Parathyroid adenoma (tissue), 2 donors: ENCODE measurements around the gene TMEM182.
A peak's percentile ranks its signal among the peaks of the same experiment; 100 is the strongest.

ENCODE experiments used
- H2AFZ ChIP-seq: fragments of 300-600 bp; sonication (generic); one replicate; pipeline ENCODE4 v1.7.0; 2017; ENCODE audit warnings: antibody characterized with exemption, mild to moderate bottlenecking
- H3K27ac ChIP-seq: fragments of 300-600 bp; sonication (generic); one replicate; pipeline ENCODE4 v1.7.0; 2017
- H3K27me3 ChIP-seq: fragments of 300-600 bp; sonication (generic); one replicate; pipeline ENCODE4 v1.7.0; 2017; ENCODE audit warnings: low read length; ENCODE audit not compliant: control insufficient read depth, insufficient read depth
- H3K36me3 ChIP-seq: fragments of 300-600 bp; sonication (generic); one replicate; pipeline ENCODE4 v1.7.0; 2017; ENCODE audit warnings: low read length; ENCODE audit not compliant: control insufficient read depth, insufficient read depth
- H3K4me1 ChIP-seq: fragments of 300-600 bp; sonication (generic); one replicate; pipeline ENCODE4 v1.7.0; 2017; ENCODE audit warnings: control low read depth
- H3K4me2 ChIP-seq: fragments of 300-600 bp; sonication (generic); one replicate; pipeline ENCODE4 v1.7.0; 2017; ENCODE audit warnings: low read length
- H3K4me3 ChIP-seq: fragments of 300-600 bp; sonication (generic); one replicate; pipeline ENCODE4 v1.7.0; 2017; ENCODE audit warnings: low read depth, low read length
- H3K79me2 ChIP-seq: fragments of 300-600 bp; sonication (generic); one replicate; pipeline ENCODE4 v1.7.0; 2017; ENCODE audit warnings: control low read depth
- H3K9ac ChIP-seq: fragments of 300-600 bp; sonication (generic); one replicate; pipeline ENCODE4 v1.7.0; 2017; ENCODE audit warnings: mild to moderate bottlenecking
- H3K9me3 ChIP-seq: fragments of 300-600 bp; sonication (generic); one replicate; pipeline ENCODE4 v1.7.0; 2017; ENCODE audit warnings: low read length; ENCODE audit not compliant: control insufficient read depth
- CTCF ChIP-seq: fragments of 300-600 bp; sonication (generic); IDR thresholded peaks from one replicate; pipeline ENCODE4 v1.7.0; 2017; ENCODE audit warnings: antibody characterized with exemption, mild to moderate bottlenecking
- donor health status: primary hyperparathyroidism.

The TMEM182 gene

GRCh38 chr2:102806250-102806837 is 44.5 kb downstream of the TMEM182 start:
- TF ChIP-seq CTCF = peak; percentile 88
- H3K27ac ChIP-seq = no peak overlapping the region
- H3K4me1 ChIP-seq = no peaks in the 10 kb centered on the region
- no peak overlapping the region for H3K9ac ChIP-seq
- no peaks in the 10 kb centered on the region for H3K79me2 ChIP-seq
- H3K36me3 ChIP-seq = no peaks in the 10 kb centered on the region
- H3K9me3 ChIP-seq = no peaks in the 10 kb centered on the region
- H3K4me3 ChIP-seq = no peak overlapping the region
- no peaks in the 10 kb centered on the region for H3K27me3 ChIP-seq
- H2AFZ ChIP-seq = peak overlapping the region; percentile 38
- H3K4me2 ChIP-seq = no peak overlapping the region

DNA sequence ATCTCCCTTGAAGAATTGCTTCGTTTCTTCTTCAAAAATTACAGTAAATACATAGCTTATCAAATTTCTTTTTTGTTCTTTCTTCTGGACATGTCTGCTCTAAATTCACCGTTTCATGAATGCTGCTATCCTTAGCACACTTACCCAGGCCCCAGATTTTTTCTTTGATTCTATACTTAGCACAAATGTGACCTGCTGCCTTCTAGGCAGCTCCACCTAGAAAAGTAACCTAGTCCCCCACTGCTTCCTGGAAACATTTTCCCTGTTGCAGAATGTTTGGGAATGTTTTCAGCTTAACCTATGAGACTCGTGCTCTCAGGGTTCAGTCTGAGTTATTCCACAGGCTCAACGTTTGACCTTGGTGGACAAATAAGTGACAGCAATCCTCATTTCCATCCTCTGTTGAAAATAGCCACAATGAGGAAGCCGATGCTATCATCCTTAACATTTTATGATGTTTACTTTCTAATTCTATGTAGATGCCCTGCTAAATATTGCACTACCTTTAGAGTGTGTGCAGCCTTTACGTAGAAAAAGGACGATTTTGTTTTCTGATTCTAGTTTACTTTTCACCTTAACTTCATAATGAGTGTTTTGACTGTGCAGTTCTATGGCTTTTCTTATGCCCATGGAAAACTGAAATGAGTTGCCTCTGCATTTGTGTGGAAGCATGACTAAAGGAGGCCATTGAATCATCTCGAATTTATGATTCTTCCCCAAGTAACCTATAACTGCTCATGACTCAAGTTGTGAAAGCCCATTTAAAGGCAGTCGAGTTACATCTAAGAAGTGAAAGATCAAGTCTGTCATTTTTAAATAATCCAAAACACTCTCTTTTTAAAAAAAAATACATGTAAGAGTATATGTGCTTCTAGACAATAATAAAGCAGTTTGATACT is 47.7 kb downstream of the TMEM182 start:
- no peaks in the 10 kb centered on the region for H3K4me1 ChIP-seq
- TF ChIP-seq CTCF = no peak
- no peak overlapping the region for H2AFZ ChIP-seq
- H3K36me3 ChIP-seq = no peaks in the 10 kb centered on the region
- no peak overlapping the region for H3K4me3 ChIP-seq
- no peak overlapping the region for H3K9ac ChIP-seq
- H3K79me2 ChIP-seq = no peaks in the 10 kb centered on the region
- no peak overlapping the region for H3K4me2 ChIP-seq
- no peaks in the 10 kb centered on the region for H3K27me3 ChIP-seq
- H3K9me3 ChIP-seq = no peaks in the 10 kb centered on the region
- H3K27ac ChIP-seq = no peak overlapping the region

GRCh38 chr2:102815285-102815684 is 53.5 kb downstream of the TMEM182 start:
- Histone ChIP-seq H3K27ac (no peak overlapping the region), H3K27me3 (no peaks in the 10 kb centered on the region), H3K79me2 (no peaks in the 10 kb centered on the region), H3K4me2 (no peak overlapping the region), H3K4me3 (no peak overlapping the region), H3K9me3 (no peaks in the 10 kb centered on the region), H3K9ac (no peak overlapping the region), H3K4me1 (no peaks in the 10 kb centered on the region), H3K36me3 (no peaks in the 10 kb centered on the region), H2AFZ (no peak overlapping the region)
- no peak for TF ChIP-seq CTCF

- no peaks in the 10 kb centered on the region for H3K36me3 ChIP-seq
- H3K4me2 ChIP-seq = peak overlapping the region; percentile 30
- H3K27me3 ChIP-seq = no peaks in the 10 kb centered on the region
- H3K9ac ChIP-seq = no peak overlapping the region
- peak overlapping the region; percentile 59 for H3K27ac ChIP-seq
- no peaks in the 10 kb centered on the region for H3K79me2 ChIP-seq
- no peaks in the 10 kb centered on the region for H3K9me3 ChIP-seq
- H2AFZ ChIP-seq = peak overlapping the region; percentile 79
- H3K4me1 ChIP-seq = peaks cover 11% of the 10 kb centered on the region
- no peak overlapping the region for H3K4me3 ChIP-seq
- TF ChIP-seq CTCF = no peak
Observed at GRCh38 chr2:102826904-102827303, 65.1 kb downstream of the TMEM182 start.
